ENCODE results near the gene INPP4B.

DNA sequence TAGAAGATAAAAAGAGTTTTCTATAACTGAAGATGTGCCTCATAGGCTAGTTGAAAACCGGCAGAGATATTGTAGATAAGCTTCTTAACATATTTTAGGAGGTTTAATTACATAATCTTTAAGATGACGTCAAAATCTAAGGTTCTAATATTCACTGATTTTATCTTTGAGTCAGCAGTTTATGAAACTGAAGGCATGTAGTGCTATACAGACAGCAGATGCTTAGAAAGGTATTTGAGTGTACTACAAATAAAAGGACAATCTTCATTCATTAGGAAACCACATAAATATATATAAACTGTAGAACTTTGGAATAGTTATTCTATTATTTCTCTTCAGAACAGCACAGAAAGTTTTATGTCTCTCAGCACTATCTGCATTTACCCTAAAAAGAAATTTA lies 704.9 kb downstream of the INPP4B start:
- no peak for TF ChIP-seq CTCF (conservative IDR thresholded peaks at IDR 0.05; ENCODE audit: low read depth, low read length)
- TF ChIP-seq USF2 (IDR thresholded peaks at IDR 0.05; ENCODE audit: low read depth, low read length), result no peak
- TF ChIP-seq POLR2A (IDR thresholded peaks at IDR 0.05; ENCODE audit: low read depth, low read length), result no peak
- TF ChIP-seq RCOR1 (IDR thresholded peaks at IDR 0.05; ENCODE audit: insufficient replicate concordance, low read length), result no peak
- no peak for TF ChIP-seq RAD21 (IDR thresholded peaks at IDR 0.05; ENCODE audit: low read length)
- no peak for TF ChIP-seq CHD1 (IDR thresholded peaks at IDR 0.05; ENCODE audit: low read depth, low read length)
- no peak for TF ChIP-seq RFX5 (IDR thresholded peaks at IDR 0.05; ENCODE audit: low read depth, low read length)
- TF ChIP-seq SMC3 (IDR thresholded peaks at IDR 0.05; ENCODE audit: low read depth, low read length), result no peak
- TF ChIP-seq, protein P1, sequence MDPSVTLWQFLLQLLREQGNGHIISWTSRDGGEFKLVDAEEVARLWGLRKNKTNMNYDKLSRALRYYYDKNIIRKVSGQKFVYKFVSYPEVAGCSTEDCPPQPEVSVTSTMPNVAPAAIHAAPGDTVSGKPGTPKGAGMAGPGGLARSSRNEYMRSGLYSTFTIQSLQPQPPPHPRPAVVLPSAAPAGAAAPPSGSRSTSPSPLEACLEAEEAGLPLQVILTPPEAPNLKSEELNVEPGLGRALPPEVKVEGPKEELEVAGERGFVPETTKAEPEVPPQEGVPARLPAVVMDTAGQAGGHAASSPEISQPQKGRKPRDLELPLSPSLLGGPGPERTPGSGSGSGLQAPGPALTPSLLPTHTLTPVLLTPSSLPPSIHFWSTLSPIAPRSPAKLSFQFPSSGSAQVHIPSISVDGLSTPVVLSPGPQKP (IDR thresholded peaks at IDR 0.05; ENCODE audit: borderline replicate concordance, low read depth, low read length), result no peak
- no peak for TF ChIP-seq BHLHE40 (IDR thresholded peaks at IDR 0.05; ENCODE audit: low read depth, low read length)
- TF ChIP-seq NFE2L2 (IDR thresholded peaks at IDR 0.05; ENCODE audit: low read depth, low read length), result no peak
- no peak for TF ChIP-seq FOS (IDR thresholded peaks at IDR 0.05; ENCODE audit: low read depth, low read length)
- TF ChIP-seq MAZ (IDR thresholded peaks at IDR 0.05; ENCODE audit: borderline replicate concordance, low read depth, low read length), result no peak
